HepG2 (cell line): ENCODE results near the gene C2. TPM values are rescaled to one million over a fixed set of nuclear protein-coding genes. Genes with fewer than 3 reads are reported as not detected.

ENCODE experiments used
- ATAC-seq: fragments of 200-7000 bp; cut with Tn5 transposase; 3 replicates; pipeline ENCODE4 v1.9.1; 2020; ENCODE audit warnings: mild to moderate bottlenecking, moderate library complexity
- BruUV-seq: library from RNA; stranded (reverse); fragments of 400-500 nt; replicated peaks from 2 replicates; lab custom pipeline; 2021; lab: Mats Ljungman, UMichigan
- CTCF ChIA-PET: fragments of 300-600 bp; formaldehyde crosslinking; extraction: SDS; loops from one replicate; lab custom pipeline; 2021; ENCODE audit warnings: low total read pairs, inconsistent platforms, low intra/inter-chr PET ratio; lab: Yijun Ruan, JAX
- POLR2A ChIA-PET: fragments of 350-600 bp; sonication (Branson Sonifier 250); formaldehyde crosslinking; loops from one replicate; lab custom pipeline; 2020; ENCODE audit warnings: antibody characterized with exemption, inconsistent platforms; lab: Yijun Ruan, JAX
- DNase-seq: peaks from one replicate; pipeline ENCODE4 v3.0.0-alpha.2; 2015; ENCODE audit warnings: low spot score
- FAIRE-seq: peaks from 3 replicates; lab custom pipeline; 2011; peaks lifted over from hg19 to GRCh38; lab: Jason Lieb, UNC
- H2AFZ ChIP-seq: one replicate; pipeline ENCODE4 v1.6.1; 2011; ENCODE audit warnings: low read length, inconsistent platforms
- H3K27ac ChIP-seq: fragments of 300-600 bp; 3 replicates; pipeline ENCODE4 v1.8.0; 2011; ENCODE audit warnings: mixed run types, mild to moderate bottlenecking, mixed read lengths, low read length, inconsistent platforms; ENCODE audit not compliant: insufficient read depth; ENCODE audit errors: extremely low read length
- H3K27me3 ChIP-seq, 2 experiments: fragments of 200-600 bp in 1 of 2; 2 replicates in 1 of 2; 3 replicates in 1 of 2; pipeline versions ENCODE4 v1.6.0 to v1.8.0; 2011; ENCODE audit warnings: low read length in 2 of 2, mild to moderate bottlenecking in 2 of 2, moderate library complexity in 2 of 2, inconsistent platforms in 1 of 2; ENCODE audit not compliant: insufficient read depth in 2 of 2, control insufficient read depth in 1 of 2
- H3K36me3 ChIP-seq, 2 experiments: fragments of 200-600 bp in 1 of 2; replicated peaks in 1 of 2; 2 replicates in 1 of 2; 3 replicates in 1 of 2; pipeline versions ENCODE4 v1.5.1 to v1.8.0; 2011; ENCODE audit warnings: low read length in 2 of 2, inconsistent platforms in 1 of 2; ENCODE audit not compliant: insufficient read depth in 2 of 2, control insufficient read depth in 1 of 2
- H3K4me1 ChIP-seq: 2 replicates; pipeline ENCODE4 v1.5.1; 2012; ENCODE audit warnings: low read length, inconsistent platforms; ENCODE audit not compliant: insufficient read depth
- H3K4me2 ChIP-seq: 2 replicates; pipeline ENCODE4 v1.6.0; 2011; ENCODE audit warnings: low read depth, low read length, inconsistent platforms
- H3K4me3 ChIP-seq, 3 experiments: fragments of 200-600 bp in 1 of 3; sonication (generic), shearing (Covaris generic) in 1 of 3; replicated peaks in 1 of 3; 2 replicates each; pipeline ENCODE4 v1.5.1; 2011 to 2016; ENCODE audit warnings: low read length in 3 of 3, inconsistent platforms in 2 of 3, low read depth in 2 of 3, mild to moderate bottlenecking in 2 of 3, control low read depth in 1 of 3, mixed read lengths in 1 of 3; ENCODE audit not compliant: insufficient read depth in 1 of 3
- H3K79me2 ChIP-seq: one replicate; pipeline ENCODE4 v1.6.1; 2011; ENCODE audit warnings: low read length, inconsistent platforms; ENCODE audit not compliant: insufficient read depth
- H3K9ac ChIP-seq: 2 replicates; pipeline ENCODE4 v1.6.0; 2011; ENCODE audit warnings: mild to moderate bottlenecking, low read depth, low read length, inconsistent platforms; ENCODE audit not compliant: insufficient read depth
- H3K9me3 ChIP-seq: 2 replicates; pipeline ENCODE4 v1.5.1; 2012; ENCODE audit warnings: mild to moderate bottlenecking, low read length
- H4K20me1 ChIP-seq: 2 replicates; pipeline ENCODE4 v1.6.0; 2011; ENCODE audit warnings: inconsistent platforms, mild to moderate bottlenecking, low read length, moderate library complexity; ENCODE audit not compliant: insufficient read depth
- ELF3 ChIP-seq: IDR thresholded peaks from 2 replicates; pipeline ENCODE4 v1.6.1; 2016; ENCODE audit warnings: missing genetic modification reagents, missing compliant biosample characterization
- GPBP1L1 ChIP-seq: sonication (generic); formaldehyde crosslinking; IDR thresholded peaks from 2 replicates; pipeline ENCODE4 v1.5.0; 2020; ENCODE audit warnings: mild to moderate bottlenecking, missing genetic modification reagents
- RBM39 ChIP-seq: fragments of 200-400 bp; formaldehyde crosslinking; IDR thresholded peaks from one replicate; pipeline ENCODE4 v1.6.1; 2018; ENCODE audit warnings: antibody characterized with exemption, mild to moderate bottlenecking, low read depth, low read length; ENCODE audit not compliant: poor library complexity, severe bottlenecking
- SMAD1 ChIP-seq: sonication (generic); formaldehyde crosslinking; IDR thresholded peaks from 2 replicates; pipeline ENCODE4 v1.4.0; 2020; ENCODE audit warnings: missing genetic modification reagents, low read depth, mild to moderate bottlenecking, borderline replicate concordance
- TBP ChIP-seq: sonication (generic); formaldehyde crosslinking; IDR thresholded peaks from 2 replicates; pipeline ENCODE4 v1.5.0; 2020; ENCODE audit warnings: missing genetic modification reagents
- TP53 ChIP-seq: sonication (generic); formaldehyde crosslinking; conservative IDR thresholded peaks from 2 replicates; pipeline ENCODE4 v1.4.0; 2020; ENCODE audit warnings: missing genetic modification reagents
- YY1 ChIP-seq: IDR thresholded peaks from 2 replicates; pipeline ENCODE4 v1.6.1; 2011; ENCODE audit warnings: low read length, low read depth, moderate library complexity, mild to moderate bottlenecking; ENCODE audit not compliant: insufficient read depth, insufficient replicate concordance
- ZC3H4 ChIP-seq: sonication (generic); formaldehyde crosslinking; IDR thresholded peaks from 2 replicates; pipeline ENCODE4 v1.4.0; 2020; ENCODE audit warnings: missing genetic modification reagents, borderline replicate concordance
- ZNF326 ChIP-seq: sonication (generic); formaldehyde crosslinking; IDR thresholded peaks from 2 replicates; pipeline ENCODE4 v1.4.0; 2020; ENCODE audit warnings: missing genetic modification reagents, borderline replicate concordance
- ZNF501 ChIP-seq: sonication (generic); formaldehyde crosslinking; IDR thresholded peaks from 2 replicates; pipeline ENCODE4 v1.5.1; 2020; ENCODE audit warnings: mild to moderate bottlenecking, moderate library complexity, missing genetic modification reagents
- ZNF883 ChIP-seq: sonication (generic); formaldehyde crosslinking; IDR thresholded peaks from 2 replicates; pipeline ENCODE4 v1.5.1; 2020; ENCODE audit warnings: mild to moderate bottlenecking, missing genetic modification reagents; ENCODE audit errors: not compliant biosample characterization
- ZSCAN29 ChIP-seq: sonication (generic); formaldehyde crosslinking; conservative IDR thresholded peaks from 2 replicates; pipeline ENCODE4 v1.4.0; 2020; ENCODE audit warnings: mild to moderate bottlenecking, missing genetic modification reagents
- WGBS: methylation state at CpG from one replicate; pipeline ENCODE4 v1.1.6; 2017; ENCODE audit warnings: low lambda C conversion rate; 5-methylcytosine and 5-hydroxymethylcytosine counted together
- in situ Hi-C: cut with HindIII; loops from 2 replicates; pipeline ENCODE4 v1.10.0; 2017; ENCODE audit warnings: low pct_unique_long_range_greater_than_20kb; ENCODE audit not compliant: extremely low pct_ligation_motif_present
- intact Hi-C: fragments of 100-400 bp; cut with micrococcal nuclease; formaldehyde crosslinking; loops from one replicate; pipeline ENCODE4 v1.10.0; 2022; ENCODE audit not compliant: unreplicated experiment
- polyA plus RNA-seq, 8 experiments: library from polyadenylated mRNA; depleted of rRNA in 3 of 8; stranded (reverse) in 7 of 8; unstranded in 1 of 8; fragments of >200 nt; fragmentation: Illumina TruSeq in 4 of 8; extraction: Trizol in 4 of 8; gene quantifications; 2 replicates each; pipeline versions ENCODE4 v1.2.1 to v1.2.3, GENCODE V29; 2011 to 2016; ENCODE audit warnings: low read depth in 4 of 8, missing spikeins in 1 of 8, mixed read lengths in 1 of 8; ENCODE audit not compliant: insufficient read depth in 1 of 8
- total RNA-seq, 5 experiments: library from RNA; depleted of rRNA; stranded (reverse); fragments of >200 nt; fragmentation: Illumina TruSeq; extraction: Trizol; gene quantifications; 2 replicates each; pipeline ENCODE4 v1.2.3, GENCODE V29; 2016; ENCODE audit warnings: low read depth in 1 of 5

C2 gene
- total and polyA plus RNA-seq, 2 of the 13 experiments (the other 11 are each of a cell fraction or from before 2014, with no cell fraction given): 165 to 307 TPM

- ATAC-seq (no peak), FAIRE-seq (no peak), DNase-seq (no peak)
- Histone ChIP-seq H3K27me3 (no peaks in the 10 kb centered on the region), H3K4me2 (no peak overlapping the region), H2AFZ (no peak overlapping the region), H3K79me2 (no peaks in the 10 kb centered on the region), H3K4me3 (no peak overlapping the region), H3K9ac (no peak overlapping the region), H4K20me1 (no peaks in the 10 kb centered on the region), H3K36me3 (peaks cover 24 to 43% of the 10 kb centered on the region in 2 experiments), H3K27ac (no peak overlapping the region), H3K9me3 (no peaks in the 10 kb centered on the region), H3K4me1 (peaks cover 39% of the 10 kb centered on the region)
- ChIA-PET CTCF (no interaction called here), POLR2A (interaction anchor here (1.2 to 7.2 kb wide), 2 partner anchors 8 to 15 kb away, joined by 3 to 103 read pairs; partner anchors contain the start of gene NEU1)
- TF ChIP-seq TP53 (CRISPR knock-in tag): no peak
- TF ChIP-seq TBP: no peak
- TF ChIP-seq ZNF326 (CRISPR knock-in tag): no peak
- TF ChIP-seq ZNF501 (CRISPR knock-in tag): no peak
- no peak for TF ChIP-seq RBM39
- TF ChIP-seq YY1: no peak
- TF ChIP-seq ZSCAN29: no peak
- TF ChIP-seq ZC3H4: no peak
- no peak for TF ChIP-seq ELF3 (CRISPR knock-in tag)
- in situ Hi-C loops: no loop called here
- WGBS: 95% methylated on average over 13 of the region's 13 CpGs
- intact Hi-C loops: no loop called here
- BruUV-seq: TSS peak; percentile 49
Observed at GRCh38 chr6:31879143-31879542, 48.4 kb upstream of the C2 start.

GRCh38 chr6:31879901-31880300, 47.6 kb upstream of the C2 start:
- intact Hi-C loops (no loop called here), in situ Hi-C loops (no loop called here)
- no peak overlapping the region for H3K9ac ChIP-seq
- no peak for FAIRE-seq
- H3K4me1 ChIP-seq: peaks cover 31% of the 10 kb centered on the region
- H4K20me1 ChIP-seq: no peaks in the 10 kb centered on the region
- no peak overlapping the region for H2AFZ ChIP-seq
- BruUV-seq: TSS peak; percentile 77
- no peaks in the 10 kb centered on the region for H3K27me3 ChIP-seq
- DNase-seq: no peak
- H3K9me3 ChIP-seq: no peaks in the 10 kb centered on the region
- peaks cover 31 to 51% of the 10 kb centered on the region in 2 experiments for H3K36me3 ChIP-seq
- no peak for ATAC-seq
- ChIA-PET CTCF (no interaction called here), POLR2A (interaction anchor here (1.2 to 7.2 kb wide), 2 partner anchors 9 to 16 kb away, joined by 3 to 103 read pairs; partner anchors contain the start of gene NEU1)
- no peaks in the 10 kb centered on the region for H3K79me2 ChIP-seq
- no peak overlapping the region for H3K4me2 ChIP-seq
- no peak overlapping the region for H3K4me3 ChIP-seq
- TF ChIP-seq GPBP1L1 (CRISPR knock-in tag): no peak
- TF ChIP-seq ZNF883 (CRISPR knock-in tag): peak; percentile 50
- no peak for TF ChIP-seq SMAD1 (CRISPR knock-in tag)
- 98% methylated on average over 7 of the region's 10 CpGs for WGBS
- H3K27ac ChIP-seq: no peak overlapping the region
